RWPE2 (cell line): ENCODE results near the gene SPON2.

Experiments used
- ATAC-seq: fragments of 200-7000 bp; cut with Tn5 transposase; 3 replicates; pipeline ENCODE4 v1.9.1; 2021; ENCODE audit warnings: low read depth
- DNase-seq: peaks from one replicate; pipeline ENCODE4 v3.0.0-alpha.2; 2020; ENCODE audit warnings: low spot score
- H3K27ac ChIP-seq: fragments of 450-650 bp; 2 replicates; pipeline ENCODE4 v1.5.1; 2017; ENCODE audit warnings: mild to moderate bottlenecking; ENCODE audit not compliant: poor library complexity, severe bottlenecking
- H3K27me3 ChIP-seq: fragments of 250-450 bp; sonication (Bioruptor Pico); 2 replicates; pipeline ENCODE4 v1.5.1; 2021; ENCODE audit warnings: mild to moderate bottlenecking, moderate library complexity; ENCODE audit not compliant: insufficient read depth, poor library complexity, severe bottlenecking
- H3K36me3 ChIP-seq: fragments of 250-450 bp; sonication (Bioruptor Pico); 2 replicates; pipeline ENCODE4 v1.5.1; 2020; ENCODE audit warnings: low read depth, mild to moderate bottlenecking, moderate library complexity
- H3K4me1 ChIP-seq: fragments of 250-450 bp; sonication (Bioruptor Pico); 2 replicates; pipeline ENCODE4 v1.5.1; 2021; ENCODE audit warnings: mild to moderate bottlenecking, moderate library complexity; ENCODE audit not compliant: insufficient read depth, poor library complexity, severe bottlenecking
- H3K4me3 ChIP-seq: fragments of 250-450 bp; sonication (Bioruptor Pico); 2 replicates; pipeline ENCODE4 v1.5.1; 2021; ENCODE audit warnings: mild to moderate bottlenecking, moderate library complexity; ENCODE audit not compliant: severe bottlenecking
- H3K9me3 ChIP-seq: fragments of 250-450 bp; sonication (Bioruptor Pico); 2 replicates; pipeline ENCODE4 v1.5.1; 2021; ENCODE audit warnings: mild to moderate bottlenecking, moderate library complexity; ENCODE audit not compliant: severe bottlenecking
- CTCF ChIP-seq: fragments of 450-650 bp; IDR thresholded peaks from one replicate; pipeline ENCODE4 v1.5.1; 2017; ENCODE audit warnings: mild to moderate bottlenecking, moderate library complexity; ENCODE audit not compliant: poor library complexity, severe bottlenecking

Gene SPON2

GRCh38 chr4:1206299-1207156 lies 34.1 kb upstream of the SPON2 start:
- peak; percentile 51 for DNase-seq
- no peak overlapping the region for H3K27ac ChIP-seq
- no peaks in the 10 kb centered on the region for H3K9me3 ChIP-seq
- no peaks in the 10 kb centered on the region for H3K4me1 ChIP-seq
- peaks cover 2% of the 10 kb centered on the region; the same call in 1 of the 2 replicates for H3K36me3 ChIP-seq
- no peaks in the 10 kb centered on the region for H3K27me3 ChIP-seq
- TF ChIP-seq CTCF, result no peak
- H3K4me3 ChIP-seq, result no peak overlapping the region
- peak; percentile 10; the same call in 2 of the 3 replicates for ATAC-seq

GRCh38 chr4:1205586-1206298 lies 33.4 kb upstream of the SPON2 start:
- H3K4me1 ChIP-seq, result no peaks in the 10 kb centered on the region
- H3K27me3 ChIP-seq, result no peaks in the 10 kb centered on the region
- no peak overlapping the region for H3K4me3 ChIP-seq
- no peak for ATAC-seq
- H3K36me3 ChIP-seq, result no peaks in the 10 kb centered on the region
- no peak for TF ChIP-seq CTCF
- DNase-seq, result no peak
- no peaks in the 10 kb centered on the region for H3K9me3 ChIP-seq
- no peak overlapping the region for H3K27ac ChIP-seq

GRCh38 chr4:1204828-1205585 lies 32.6 kb upstream of the SPON2 start:
- ATAC-seq (no peak), DNase-seq (no peak)
- no peak overlapping the region for H3K4me3 ChIP-seq
- no peaks in the 10 kb centered on the region for H3K4me1 ChIP-seq
- no peaks in the 10 kb centered on the region for H3K27me3 ChIP-seq
- no peak overlapping the region for H3K27ac ChIP-seq
- no peak for TF ChIP-seq CTCF
- H3K36me3 ChIP-seq, result no peaks in the 10 kb centered on the region
- no peaks in the 10 kb centered on the region for H3K9me3 ChIP-seq

GRCh38 chr4:1204286-1204827 lies 32.0 kb upstream of the SPON2 start:
- TF ChIP-seq CTCF, result no peak
- Histone ChIP-seq H3K4me1 (no peaks in the 10 kb centered on the region), H3K9me3 (no peaks in the 10 kb centered on the region), H3K4me3 (no peak overlapping the region), H3K27me3 (no peaks in the 10 kb centered on the region), H3K27ac (no peak overlapping the region), H3K36me3 (no peaks in the 10 kb centered on the region)
- DNase-seq (no peak), ATAC-seq (no peak)
